Keratinocyte (primary cell): Measurements from ENCODE around the gene PPID. TPM values are rescaled to one million over a fixed set of nuclear protein-coding genes. Genes with fewer than 3 reads are reported as not detected.

Experiments
- DNase-seq: peaks from one replicate; pipeline ENCODE4 v3.0.0-alpha.2; 2011; ENCODE audit warnings: low read depth, missing footprints, low spot score
- FAIRE-seq: peaks from 2 replicates; lab custom pipeline; 2011; peaks lifted over from hg19 to GRCh38; lab: Jason Lieb, UNC
- H2AFZ ChIP-seq: 2 replicates; pipeline ENCODE4 v1.6.0; 2012; ENCODE audit warnings: low read length, control low read depth, inconsistent platforms; ENCODE audit not compliant: control insufficient read depth
- H3K27ac ChIP-seq: 2 replicates; pipeline ENCODE4 v1.5.1; 2011; ENCODE audit warnings: low read length; ENCODE audit not compliant: control insufficient read depth, insufficient read depth
- H3K27me3 ChIP-seq: 3 replicates; pipeline ENCODE4 v1.6.0; 2011; ENCODE audit warnings: low read length; ENCODE audit not compliant: control insufficient read depth, insufficient read depth; ENCODE audit errors: extremely low read depth
- H3K36me3 ChIP-seq, 2 experiments: 2 replicates in 1 of 2; 3 replicates in 1 of 2; pipeline ENCODE4 v1.5.1; 2011; ENCODE audit warnings: low read length in 2 of 2, mild to moderate bottlenecking in 1 of 2; ENCODE audit not compliant: control insufficient read depth in 2 of 2, insufficient read depth in 2 of 2; ENCODE audit errors: extremely low read depth in 1 of 2
- H3K4me1 ChIP-seq: 3 replicates; pipeline ENCODE4 v1.5.1; 2011; ENCODE audit warnings: low read length; ENCODE audit not compliant: control insufficient read depth, insufficient read depth; ENCODE audit errors: extremely low read depth
- H3K4me2 ChIP-seq: 3 replicates; pipeline ENCODE4 v1.6.0; 2011; ENCODE audit warnings: low read depth, low read length; ENCODE audit not compliant: control insufficient read depth, insufficient read depth; ENCODE audit errors: extremely low read depth
- H3K4me3 ChIP-seq, 3 experiments: fragments of 200-600 bp in 1 of 3; sonication (generic) in 1 of 3; 2 replicates in 2 of 3; 3 replicates in 1 of 3; pipeline ENCODE4 v1.5.1; 2011 to 2016; ENCODE audit warnings: low read length in 3 of 3, mild to moderate bottlenecking in 3 of 3, control low read depth in 2 of 3, inconsistent platforms in 1 of 3, low read depth in 1 of 3, mixed read lengths in 1 of 3, mixed run types in 1 of 3, moderate library complexity in 1 of 3; ENCODE audit not compliant: control insufficient read depth in 2 of 3, insufficient read depth in 2 of 3; ENCODE audit errors: extremely low read depth in 1 of 3
- H3K79me2 ChIP-seq: 2 replicates; pipeline ENCODE4 v1.6.0; 2012; ENCODE audit warnings: low read length; ENCODE audit not compliant: control insufficient read depth, insufficient read depth
- H3K9ac ChIP-seq: 3 replicates; pipeline ENCODE4 v1.6.0; 2011; ENCODE audit warnings: low read length; ENCODE audit not compliant: control insufficient read depth, insufficient read depth; ENCODE audit errors: extremely low read depth
- H3K9me1 ChIP-seq: 3 replicates; pipeline ENCODE4 v1.6.0; 2011; ENCODE audit warnings: low read length; ENCODE audit not compliant: control insufficient read depth, insufficient read depth; ENCODE audit errors: extremely low read depth
- H3K9me3 ChIP-seq: 2 replicates; pipeline ENCODE4 v1.5.1; 2012; ENCODE audit warnings: low read depth, low read length; ENCODE audit not compliant: control insufficient read depth
- H4K20me1 ChIP-seq: 3 replicates; pipeline ENCODE4 v1.6.0; 2011; ENCODE audit warnings: low read length; ENCODE audit not compliant: control insufficient read depth, insufficient read depth; ENCODE audit errors: extremely low read depth
- CTCF ChIP-seq, 3 experiments: IDR thresholded peaks in 1 of 3; conservative IDR thresholded peaks in 1 of 3; optimal IDR thresholded peaks in 1 of 3; 2 replicates in 2 of 3; 3 replicates in 1 of 3; pipeline versions ENCODE3 to v1.5.1; 2011; ENCODE audit warnings: low read length in 3 of 3, mild to moderate bottlenecking in 3 of 3, moderate library complexity in 2 of 3, control low read depth in 1 of 3, inconsistent platforms in 1 of 3; ENCODE audit not compliant: insufficient read depth in 2 of 3; ENCODE audit errors: extremely low read depth in 1 of 3
- EZH2 ChIP-seq: IDR thresholded peaks from one replicate; pipeline ENCODE4 v1.6.1; 2012; ENCODE audit warnings: inconsistent platforms, mild to moderate bottlenecking, low read length, moderate library complexity
- dilution Hi-C: fragments of 300-500 bp; cut with MboI; formaldehyde crosslinking; loops from one replicate; pipeline ENCODE4 v1.7.0; 2020; ENCODE audit warnings: low sequenced_read_pairs; ENCODE audit not compliant: extremely low pct_ligation_motif_present
- polyA plus RNA-seq, 5 experiments: library from polyadenylated mRNA; depleted of rRNA in 3 of 5; stranded (reverse) in 3 of 5; stranded (forward) in 1 of 5; unstranded in 1 of 5; fragments of >200 nt; gene quantifications; 1 replicate in 1 of 5; 2 replicates in 3 of 5; 3 replicates in 1 of 5; pipeline versions ENCODE4 v1.2.1 to v1.2.3, GENCODE V29; 2011 to 2012; ENCODE audit warnings: missing spikeins in 2 of 5, low read depth in 1 of 5, low replicate concordance in 1 of 5

PPID gene
- polyA plus RNA-seq, 1 donor (not counting 4 experiments of a cell fraction or from before 2014, with no cell fraction given): 27.2 TPM

- Histone ChIP-seq H3K9ac (no peak overlapping the region), H3K4me1 (peaks cover 17% of the 10 kb centered on the region), H3K27ac (no peak overlapping the region), H3K27me3 (no peaks in the 10 kb centered on the region), H2AFZ (no peak overlapping the region), H3K4me3 (no peak overlapping the region), H3K79me2 (peaks cover 19% of the 10 kb centered on the region), H3K4me2 (no peak overlapping the region), H3K9me1 (no peaks in the 10 kb centered on the region), H3K36me3 (no peaks in the 10 kb centered on the region), H4K20me1 (no peaks in the 10 kb centered on the region), H3K9me3 (no peaks in the 10 kb centered on the region)
- dilution Hi-C loops: no loop called here
- TF ChIP-seq EZH2 (no peak), CTCF (optimal IDR thresholded peaks at IDR 0.05 in 1 of 3, IDR thresholded peaks at IDR 0.05 in 1 of 3, conservative IDR thresholded peaks at IDR 0.05 in 1 of 3; ENCODE audit: extremely low read depth in 1 of 3, insufficient read depth in 2 of 3, low read length in 3 of 3) (no peak)
- DNase-seq: no peak
- no peak for FAIRE-seq
Observed at GRCh38 chr4:158770671-158771070, 47.5 kb upstream of the PPID start.

- Histone ChIP-seq H3K4me3 (peak overlapping the region; percentile 79 to 87 (median 87)), H3K4me1 (peaks cover 9% of the 10 kb centered on the region), H3K36me3 (no peaks in the 10 kb centered on the region), H2AFZ (peak overlapping the region; percentile 93), H3K9ac (peak overlapping the region; percentile 79), H3K27ac (peak overlapping the region; percentile 47), H3K79me2 (peaks cover 12% of the 10 kb centered on the region), H3K9me1 (no peaks in the 10 kb centered on the region), H4K20me1 (no peaks in the 10 kb centered on the region), H3K9me3 (no peaks in the 10 kb centered on the region), H3K4me2 (peak overlapping the region; percentile 63), H3K27me3 (no peaks in the 10 kb centered on the region)
- DNase-seq: no peak
- FAIRE-seq: no peak
- dilution Hi-C loops: no loop called here
- TF ChIP-seq CTCF (optimal IDR thresholded peaks at IDR 0.05 in 1 of 3, IDR thresholded peaks at IDR 0.05 in 1 of 3, conservative IDR thresholded peaks at IDR 0.05 in 1 of 3; ENCODE audit: extremely low read depth in 1 of 3, insufficient read depth in 2 of 3, low read length in 3 of 3) (no peak), EZH2 (no peak)
Observed at GRCh38 chr4:158769175-158769921, 46.2 kb upstream of the PPID start.
